HFFc6 (cell line): ENCODE data around the gene UAP1L1. TPM values are rescaled to one million over a fixed set of nuclear protein-coding genes. Genes with fewer than 3 reads are reported as not detected.

Experiments used
- DNase-seq: peaks from one replicate; pipeline ENCODE4 v3.0.0-alpha.2; 2018
- H3K27ac Mint-ChIP-seq: 2 replicates; pipeline ENCODE4 v1.8.0; 2020; ENCODE audit warnings: mild to moderate bottlenecking, mixed read lengths
- H3K27me3 Mint-ChIP-seq: 2 replicates; pipeline ENCODE4 v1.8.0; 2021; ENCODE audit warnings: mild to moderate bottlenecking, moderate library complexity, mixed read lengths; ENCODE audit not compliant: insufficient read depth
- H3K36me3 Mint-ChIP-seq: 2 replicates; pipeline ENCODE4 v1.8.0; 2021; ENCODE audit warnings: low read depth, mixed read lengths
- H3K4me1 Mint-ChIP-seq: 2 replicates; pipeline ENCODE4 v1.8.0; 2020; ENCODE audit warnings: low read depth, mixed read lengths
- H3K4me3 Mint-ChIP-seq: 2 replicates; pipeline ENCODE4 v1.8.0; 2020; ENCODE audit warnings: mild to moderate bottlenecking, moderate library complexity, mixed read lengths
- H3K9me3 Mint-ChIP-seq: 2 replicates; pipeline ENCODE4 v1.8.0; 2020; ENCODE audit warnings: mild to moderate bottlenecking, mixed read lengths
- total RNA-seq, 6 experiments: library from RNA; stranded (reverse); fragmentation: NEBNext Ultra II Directional; extraction: Animal tissue kit (Norgen Biotek cat#: 25700); gene quantifications; 2 replicates in 1 of 6; 3 replicates in 5 of 6; pipeline ENCODE4 v1.2.3, GENCODE V29; 2021
- TF ChIP-seq, protein P1 (sequence below): fragments of 200-600 bp; sonication (generic); IDR thresholded peaks from 2 replicates; pipeline ENCODE4 v1.5.0; 2021; ENCODE audit warnings: antibody characterized with exemption, mild to moderate bottlenecking

The UAP1L1 gene
- total RNA-seq, 6 experiments from 2014 or later: 9.4 to 13.1 (median 10.6) TPM

DNA sequence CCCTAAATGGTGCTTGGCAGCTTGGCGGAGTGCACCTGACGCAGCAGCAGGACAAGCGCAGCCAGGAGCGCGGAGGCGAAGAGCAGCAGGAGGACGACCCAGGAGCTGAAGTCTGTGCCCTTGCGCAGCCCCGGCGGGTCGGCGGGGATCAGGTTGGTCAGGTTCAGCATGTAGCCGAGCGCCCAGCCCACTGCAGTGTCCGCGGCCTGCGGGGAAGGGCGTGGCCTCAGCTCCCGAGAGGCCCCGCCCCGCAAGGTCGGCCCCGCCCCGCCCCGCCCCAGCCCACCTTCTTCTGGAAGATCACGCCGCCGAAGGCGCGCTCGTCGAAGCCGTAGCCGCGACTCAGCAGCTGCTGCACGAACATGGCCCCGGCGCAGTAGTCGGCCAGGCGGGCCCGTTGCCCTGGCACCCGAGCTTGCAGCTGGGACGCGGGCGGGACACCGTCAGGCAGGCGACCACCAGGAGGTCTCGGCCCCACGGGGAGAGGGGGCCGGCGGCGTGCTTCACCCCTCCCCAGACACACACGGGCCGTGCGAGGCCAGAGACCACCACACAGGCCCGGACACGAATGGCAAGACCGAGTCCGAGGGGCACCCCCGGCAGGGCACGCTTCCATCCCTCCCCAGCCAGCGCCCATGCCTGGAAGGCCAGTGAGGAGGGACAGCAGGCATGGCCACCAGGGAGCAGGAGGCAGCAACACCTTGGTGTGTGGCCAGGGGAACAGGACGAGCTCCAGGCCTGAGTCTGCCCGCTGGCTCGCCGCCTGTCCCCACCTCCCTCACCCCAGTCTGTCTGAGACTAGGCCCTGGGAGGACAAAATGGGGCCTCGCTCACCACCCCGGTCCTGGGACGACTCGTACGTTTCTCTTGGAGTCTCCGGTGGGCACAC, 28.4 kb upstream of the UAP1L1 start:
- TF ChIP-seq, protein P1, sequence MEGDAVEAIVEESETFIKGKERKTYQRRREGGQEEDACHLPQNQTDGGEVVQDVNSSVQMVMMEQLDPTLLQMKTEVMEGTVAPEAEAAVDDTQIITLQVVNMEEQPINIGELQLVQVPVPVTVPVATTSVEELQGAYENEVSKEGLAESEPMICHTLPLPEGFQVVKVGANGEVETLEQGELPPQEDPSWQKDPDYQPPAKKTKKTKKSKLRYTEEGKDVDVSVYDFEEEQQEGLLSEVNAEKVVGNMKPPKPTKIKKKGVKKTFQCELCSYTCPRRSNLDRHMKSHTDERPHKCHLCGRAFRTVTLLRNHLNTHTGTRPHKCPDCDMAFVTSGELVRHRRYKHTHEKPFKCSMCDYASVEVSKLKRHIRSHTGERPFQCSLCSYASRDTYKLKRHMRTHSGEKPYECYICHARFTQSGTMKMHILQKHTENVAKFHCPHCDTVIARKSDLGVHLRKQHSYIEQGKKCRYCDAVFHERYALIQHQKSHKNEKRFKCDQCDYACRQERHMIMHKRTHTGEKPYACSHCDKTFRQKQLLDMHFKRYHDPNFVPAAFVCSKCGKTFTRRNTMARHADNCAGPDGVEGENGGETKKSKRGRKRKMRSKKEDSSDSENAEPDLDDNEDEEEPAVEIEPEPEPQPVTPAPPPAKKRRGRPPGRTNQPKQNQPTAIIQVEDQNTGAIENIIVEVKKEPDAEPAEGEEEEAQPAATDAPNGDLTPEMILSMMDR: no peak
- no peaks in the 10 kb centered on the region for H3K9me3 Mint-ChIP-seq
- no peak overlapping the region for H3K27ac Mint-ChIP-seq
- peaks cover 12% of the 10 kb centered on the region for H3K27me3 Mint-ChIP-seq
- H3K36me3 Mint-ChIP-seq: no peaks in the 10 kb centered on the region
- DNase-seq: no peak
- no peak overlapping the region for H3K4me3 Mint-ChIP-seq
- peaks cover 6% of the 10 kb centered on the region; the same call in 1 of the 2 replicates for H3K4me1 Mint-ChIP-seq

DNA sequence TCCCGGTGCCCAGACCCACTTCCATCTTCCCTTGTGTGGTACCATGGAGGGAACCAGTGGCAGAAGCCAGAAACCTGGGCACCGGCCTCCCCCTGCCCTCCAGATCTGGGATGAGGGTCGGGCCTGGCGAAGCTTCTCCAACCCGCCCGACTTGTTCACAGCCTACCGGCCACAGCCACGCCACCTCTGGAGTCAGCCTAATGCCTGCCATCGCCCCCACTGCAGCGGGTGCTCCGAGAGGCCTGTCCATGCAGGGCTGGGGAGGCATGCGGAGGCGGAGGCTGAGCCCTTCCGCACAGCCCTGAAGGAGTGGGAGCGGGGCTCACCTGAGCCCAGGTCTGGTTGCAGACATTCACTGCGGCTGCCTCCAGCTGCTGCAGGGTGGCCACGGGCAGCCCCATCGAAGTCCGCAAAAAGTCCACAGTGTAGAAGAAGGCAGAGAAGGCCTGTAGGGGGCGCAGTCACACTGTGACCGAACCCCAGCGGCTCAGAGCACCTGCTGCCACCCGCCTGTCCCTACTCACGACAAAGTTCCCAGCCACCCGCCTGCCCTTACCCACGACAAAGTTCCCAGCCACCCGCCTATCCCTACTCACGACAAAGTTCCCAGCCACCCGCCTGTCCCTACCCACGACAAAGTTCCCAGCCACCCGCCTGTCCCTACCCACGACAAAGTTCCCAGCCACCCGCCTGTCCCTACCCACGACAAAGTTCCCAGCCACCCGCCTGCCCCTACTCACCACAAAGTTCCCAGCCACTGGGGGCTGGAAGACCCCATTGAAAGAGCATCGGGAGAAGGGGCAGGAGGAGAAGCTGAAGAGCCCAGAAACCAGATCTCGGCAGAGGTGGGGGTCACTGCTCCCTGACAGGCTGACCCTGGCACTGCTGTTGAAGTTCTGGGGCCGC, 27.5 kb upstream of the UAP1L1 start:
- Mint-ChIP-seq H3K27ac (no peak overlapping the region), H3K9me3 (no peaks in the 10 kb centered on the region), H3K4me1 (peaks cover 3% of the 10 kb centered on the region; the same call in 1 of the 2 replicates), H3K27me3 (peaks cover 12% of the 10 kb centered on the region), H3K36me3 (no peaks in the 10 kb centered on the region), H3K4me3 (no peak overlapping the region)
- TF ChIP-seq, protein P1: peak; percentile 76
- no peak for DNase-seq

DNA sequence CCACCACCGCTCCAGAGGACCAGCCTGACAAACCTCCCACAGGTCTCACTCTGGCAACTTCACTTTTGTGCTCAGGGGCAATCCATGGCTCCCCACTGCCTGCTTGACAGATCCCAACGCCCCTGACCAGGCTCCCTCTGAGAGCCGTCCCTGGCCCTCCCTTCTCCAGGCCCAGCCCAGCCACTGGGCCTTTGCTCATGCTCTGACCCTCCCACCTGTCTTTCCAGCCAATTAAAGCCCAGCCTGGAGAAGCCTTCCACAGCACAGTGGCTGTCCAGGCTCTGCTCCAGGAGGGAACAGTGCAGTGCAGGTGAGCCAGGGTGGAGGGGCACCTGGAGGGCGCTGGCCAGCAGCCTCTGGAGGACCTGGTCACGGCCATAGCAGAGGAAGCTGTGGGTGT, 26.7 kb upstream of the UAP1L1 start:
- TF ChIP-seq, protein P1: no peak
- Mint-ChIP-seq H3K9me3 (no peaks in the 10 kb centered on the region), H3K27me3 (peaks cover 12% of the 10 kb centered on the region), H3K27ac (no peak overlapping the region), H3K4me1 (peaks cover 3% of the 10 kb centered on the region), H3K4me3 (no peak overlapping the region), H3K36me3 (no peaks in the 10 kb centered on the region)
- no peak for DNase-seq

DNA sequence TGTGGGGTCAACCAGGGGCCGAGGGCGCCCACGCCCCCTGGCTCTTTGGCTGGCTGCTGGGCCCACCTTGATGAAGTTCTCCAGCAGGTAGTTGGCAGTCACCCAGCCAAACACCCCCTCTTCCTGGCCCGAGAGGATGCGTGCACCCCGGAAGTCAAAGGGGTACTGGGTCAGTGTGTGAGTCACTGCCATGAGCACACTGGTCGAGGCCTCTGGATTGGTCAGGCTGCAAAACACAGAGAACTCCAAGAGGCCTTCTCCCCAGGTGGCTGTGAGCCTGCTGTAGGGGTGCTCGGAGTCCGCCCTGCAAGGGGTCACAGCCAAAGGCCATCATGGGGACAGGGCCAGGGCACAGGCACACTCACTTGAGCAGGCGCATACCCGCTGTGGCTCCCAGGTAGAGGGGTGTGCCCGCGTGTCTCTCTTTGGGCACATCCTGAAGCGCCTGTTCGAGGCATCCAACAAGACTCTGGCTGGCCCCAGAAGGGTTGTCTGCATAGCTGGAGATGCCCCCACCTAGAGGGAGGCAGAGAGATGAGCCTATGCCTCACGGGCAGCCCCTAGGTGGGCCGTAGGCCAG, 26.1 kb upstream of the UAP1L1 start:
- no peaks in the 10 kb centered on the region for H3K36me3 Mint-ChIP-seq
- H3K9me3 Mint-ChIP-seq: no peaks in the 10 kb centered on the region
- TF ChIP-seq, protein P1: no peak
- H3K27ac Mint-ChIP-seq: no peak overlapping the region
- DNase-seq: no peak
- H3K27me3 Mint-ChIP-seq: peaks cover 15% of the 10 kb centered on the region
- H3K4me1 Mint-ChIP-seq: peaks cover 6% of the 10 kb centered on the region
- H3K4me3 Mint-ChIP-seq: no peak overlapping the region

DNA sequence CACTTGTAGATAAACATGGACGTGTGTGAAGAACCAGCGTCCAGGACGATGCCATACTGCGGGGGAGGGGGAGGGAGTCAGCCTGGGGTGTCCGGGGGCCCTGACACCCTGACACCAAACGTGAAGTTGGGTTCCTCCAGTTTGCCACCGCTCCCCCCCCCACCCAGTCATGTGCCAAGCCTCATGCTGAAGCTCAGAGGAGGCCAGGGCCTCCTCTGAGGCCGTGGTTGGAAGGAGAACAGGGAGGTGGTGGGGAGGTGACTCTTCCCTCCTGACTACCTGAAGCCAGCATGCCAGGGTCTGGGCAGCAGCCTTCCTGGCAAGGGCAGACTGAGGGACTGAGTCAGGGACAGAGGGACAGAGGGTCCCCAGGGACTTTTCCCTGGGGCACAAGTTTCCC, 25.0 kb upstream of the UAP1L1 start:
- H3K27me3 Mint-ChIP-seq: peaks cover 15% of the 10 kb centered on the region
- H3K9me3 Mint-ChIP-seq: no peaks in the 10 kb centered on the region
- H3K4me3 Mint-ChIP-seq: no peak overlapping the region
- no peaks in the 10 kb centered on the region for H3K36me3 Mint-ChIP-seq
- TF ChIP-seq, protein P1: no peak
- H3K27ac Mint-ChIP-seq: no peak overlapping the region
- no peak for DNase-seq
- peaks cover 6% of the 10 kb centered on the region for H3K4me1 Mint-ChIP-seq
